Motor neuron (in vitro differentiated cells): Measurements from ENCODE around the gene ZNF816. TPM values are rescaled to one million over a fixed set of nuclear protein-coding genes. Genes with fewer than 3 reads are reported as not detected.
"Not testable (repeated sequence)": the region's sequence is repeated elsewhere in the genome, so short reads cannot be mapped to it uniquely, and the experiment has no call there.

Source experiments
- ATAC-seq, 8 experiments: fragments of 200-7000 bp; cut with Tn5 transposase; replicated peaks in 6 of 8; 2 replicates each; pipeline ENCODE4 v1.8.0; 2021; ENCODE audit warnings: mild to moderate bottlenecking in 8 of 8, moderate library complexity in 8 of 8
- H3K27ac ChIP-seq, 2 donors: fragments of 250-450 bp; sonication (Bioruptor Pico); 2 replicates each; pipeline ENCODE4 v1.9.0; 2021; ENCODE audit warnings: antibody characterized with exemption in 2 of 2, mild to moderate bottlenecking in 2 of 2, moderate library complexity in 1 of 2
- H3K4me1 ChIP-seq, 2 donors: fragments of 250-450 bp; sonication (Bioruptor Pico); replicated peaks in 1 of 2; 2 replicates each; pipeline ENCODE4 v1.6.1; 2021; ENCODE audit warnings: antibody characterized with exemption in 2 of 2, mild to moderate bottlenecking in 2 of 2, moderate library complexity in 1 of 2
- H3K4me3 ChIP-seq, 5 donors: fragments of 250-450 bp; sonication (Bioruptor Pico); 2 replicates each; pipeline ENCODE4 v1.9.0; 2021; ENCODE audit warnings: antibody characterized with exemption in 5 of 5, mild to moderate bottlenecking in 5 of 5, moderate library complexity in 4 of 5
- WGBS, 10 experiments: fragments of 450-650 bp; shearing (Covaris generic); methylation state at CpG; one replicate each; pipeline ENCODE4 v1.0.0; 2022; 5-methylcytosine and 5-hydroxymethylcytosine counted together
- in situ Hi-C, 9 experiments: fragments of 400-800 bp; cut with MboI; loops; one replicate each; pipeline ENCODE4 v1.15.0; 2021; ENCODE audit warnings: low sequenced_read_pairs in 9 of 9, low pct_unique_long_range_greater_than_20kb in 2 of 9; ENCODE audit not compliant: unreplicated experiment in 9 of 9
- total RNA-seq, 8 experiments: library from RNA; unstranded; fragments of 300-600 nt; gene quantifications; 2 replicates each; pipeline versions ENCODE4 v1.2.3 to v1.2.4, GENCODE V29; 2022

ZNF816 gene
- total RNA-seq, 8 experiments from 2014 or later, result 1.9 to 15.3 (median 8.9) TPM

DNA sequence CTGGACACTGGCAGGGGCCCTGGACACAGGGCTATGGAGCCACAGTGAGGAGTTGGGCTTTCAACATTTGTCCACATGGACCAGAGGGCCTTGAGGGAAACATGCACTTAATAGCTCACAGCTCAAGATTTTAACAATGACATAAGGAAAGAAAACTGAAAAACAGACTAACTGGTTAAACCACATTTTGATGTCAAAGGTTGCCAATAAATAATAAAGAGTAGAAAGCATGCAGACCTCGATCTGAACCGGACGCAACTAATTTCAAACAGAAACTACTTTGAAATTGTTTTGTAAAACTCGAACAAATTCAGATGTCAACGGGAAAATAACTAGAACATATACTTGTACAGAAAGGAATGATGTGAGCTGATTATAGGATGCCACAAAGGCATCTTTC, 23.9 kb downstream of the ZNF816 start:
- WGBS, 10 experiments, result 9 to 100% (median 75%) methylated on average over 2 to 5 of the region's 5 CpGs
- ATAC-seq, result no peak

DNA sequence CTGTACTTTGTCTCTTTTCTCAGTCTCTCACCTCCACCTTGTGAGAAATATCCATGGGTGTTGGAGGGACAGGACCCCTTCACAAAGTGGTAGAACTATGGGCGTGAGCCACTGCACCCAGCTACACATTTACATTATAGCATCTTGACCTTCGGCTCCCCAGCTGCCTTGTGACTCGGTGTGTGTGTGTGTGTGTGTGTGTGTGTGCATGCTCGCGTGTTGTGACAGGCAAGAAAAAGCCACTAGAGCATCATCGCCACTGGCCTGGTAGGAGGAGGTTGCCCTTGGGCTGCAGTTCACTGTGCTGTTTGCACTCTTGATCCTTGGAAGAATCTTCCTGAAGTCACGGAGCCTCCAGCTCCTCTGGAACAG, 25.7 kb downstream of the ZNF816 start:
- in situ Hi-C loops, result no loop called here
- no peak for ATAC-seq
- H3K4me1 ChIP-seq, result no peaks in the 10 kb centered on the region
- no peak overlapping the region for H3K4me3 ChIP-seq
- 90 to 100% (median 100%) methylated on average over 1 to 5 of the region's 7 CpGs; no CpG with 5 or more reads in 4 of the 10 experiments for WGBS, 10 experiments
- H3K27ac ChIP-seq, result no peak overlapping the region

More for the DNA sequence above, 23.9 kb downstream of the ZNF816 start:
- Histone ChIP-seq H3K4me3 (no peak overlapping the region), H3K4me1 (no peaks in the 10 kb centered on the region), H3K27ac (no peak overlapping the region)
- in situ Hi-C loops, result no loop called here

DNA sequence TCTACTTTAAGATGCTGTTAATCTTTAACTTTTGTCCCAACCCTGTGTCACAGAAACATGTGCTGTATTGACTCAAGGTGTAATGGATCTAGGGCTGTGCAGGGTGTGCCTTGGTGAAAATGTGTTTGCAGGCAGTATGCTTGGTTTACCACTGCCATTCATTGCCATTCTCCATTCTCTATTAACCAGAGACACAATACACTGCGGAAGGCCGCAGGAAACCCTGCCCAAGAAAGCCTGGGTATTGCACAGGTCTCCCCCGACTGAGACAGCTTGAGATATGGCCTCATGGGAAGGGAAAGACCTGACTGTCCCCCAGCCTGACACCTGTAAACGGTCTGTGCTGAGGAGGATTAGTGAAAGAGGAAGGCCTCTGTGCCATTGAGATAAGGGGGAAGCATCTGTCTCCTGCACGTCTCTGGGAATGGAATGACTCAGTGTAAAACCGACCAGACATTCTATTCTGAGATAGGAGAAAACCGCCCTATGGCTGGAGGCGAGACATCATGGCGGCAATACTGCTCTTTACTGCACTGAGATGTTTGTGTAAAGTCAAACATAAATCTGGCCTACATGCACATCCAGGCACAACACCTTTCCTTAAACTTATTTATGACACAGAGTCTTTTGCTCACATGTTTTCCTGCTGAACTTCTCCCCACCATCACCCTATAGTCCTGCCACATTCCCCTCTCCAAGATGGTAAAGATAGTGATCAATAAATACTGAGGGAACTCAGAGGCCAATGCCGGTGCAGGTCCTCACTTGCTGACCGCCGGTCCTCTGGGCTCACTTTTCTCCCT, 26.3 kb downstream of the ZNF816 start:
- no peak overlapping the region for H3K27ac ChIP-seq
- in situ Hi-C loops, result no loop called here
- no peak for ATAC-seq
- 30 to 100% (median 80%) methylated on average over 1 to 6 of the region's 12 CpGs; no CpG with 5 or more reads in 1 of the 10 experiments for WGBS, 10 experiments
- H3K4me1 ChIP-seq, result no peaks in the 10 kb centered on the region
- no peak overlapping the region for H3K4me3 ChIP-seq

DNA sequence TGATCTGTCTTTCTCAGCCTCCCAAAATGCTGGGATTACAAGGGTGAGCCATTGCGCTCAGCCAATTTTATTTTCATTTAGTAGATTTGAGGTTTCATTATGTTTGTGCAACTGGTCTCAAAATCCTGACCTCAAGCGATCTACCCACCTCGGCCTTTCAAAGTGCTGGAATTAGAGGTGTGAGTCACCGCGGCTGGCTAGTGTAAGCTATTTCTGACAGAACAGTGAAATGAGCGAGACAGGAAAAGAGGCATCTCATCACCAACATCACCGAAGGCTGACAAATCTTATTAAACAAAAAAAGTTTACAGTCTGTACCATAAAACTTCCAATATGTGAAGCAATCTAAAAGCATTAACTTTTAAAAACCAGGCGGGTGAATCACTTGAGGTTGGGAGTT, 27.2 kb downstream of the ZNF816 start:
- WGBS, 10 experiments, result 92 to 100% (median 94%) methylated on average over 1 to 8 of the region's 8 CpGs; no CpG with 5 or more reads in 5 of the 10 experiments
- in situ Hi-C loops, result no loop called here

DNA sequence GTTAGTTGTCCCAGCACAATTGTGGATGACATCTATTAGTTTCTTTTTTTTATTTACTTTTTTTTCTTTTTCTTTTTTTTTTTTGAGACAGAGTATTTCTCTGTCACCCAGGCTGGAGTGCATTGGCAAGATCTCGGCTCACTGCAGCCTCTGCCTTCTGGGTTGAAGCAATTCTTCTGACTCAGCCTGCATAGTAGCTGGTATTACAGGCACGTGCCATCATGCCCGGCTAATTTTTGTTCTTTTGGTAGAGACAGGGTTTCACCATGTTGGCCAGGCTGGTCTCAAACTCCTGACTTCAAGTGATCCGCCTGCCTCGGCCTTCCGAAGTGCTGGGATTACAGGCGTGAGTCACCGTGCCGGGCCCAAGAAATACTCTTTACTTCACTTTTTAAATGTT, 38.0 kb downstream of the ZNF816 start:
- H3K4me1 ChIP-seq, H3K4me3 ChIP-seq, H3K27ac ChIP-seq, in situ Hi-C loops, ATAC-seq: not testable (repeated sequence)
- 78 to 100% (median 86%) methylated on average over 1 to 9 of the region's 9 CpGs for WGBS, 10 experiments

More for the DNA sequence above, 27.2 kb downstream of the ZNF816 start:
- H3K4me3 ChIP-seq, result no peak overlapping the region
- H3K27ac ChIP-seq, result no peak overlapping the region
- no peaks in the 10 kb centered on the region for H3K4me1 ChIP-seq
- no peak for ATAC-seq

DNA sequence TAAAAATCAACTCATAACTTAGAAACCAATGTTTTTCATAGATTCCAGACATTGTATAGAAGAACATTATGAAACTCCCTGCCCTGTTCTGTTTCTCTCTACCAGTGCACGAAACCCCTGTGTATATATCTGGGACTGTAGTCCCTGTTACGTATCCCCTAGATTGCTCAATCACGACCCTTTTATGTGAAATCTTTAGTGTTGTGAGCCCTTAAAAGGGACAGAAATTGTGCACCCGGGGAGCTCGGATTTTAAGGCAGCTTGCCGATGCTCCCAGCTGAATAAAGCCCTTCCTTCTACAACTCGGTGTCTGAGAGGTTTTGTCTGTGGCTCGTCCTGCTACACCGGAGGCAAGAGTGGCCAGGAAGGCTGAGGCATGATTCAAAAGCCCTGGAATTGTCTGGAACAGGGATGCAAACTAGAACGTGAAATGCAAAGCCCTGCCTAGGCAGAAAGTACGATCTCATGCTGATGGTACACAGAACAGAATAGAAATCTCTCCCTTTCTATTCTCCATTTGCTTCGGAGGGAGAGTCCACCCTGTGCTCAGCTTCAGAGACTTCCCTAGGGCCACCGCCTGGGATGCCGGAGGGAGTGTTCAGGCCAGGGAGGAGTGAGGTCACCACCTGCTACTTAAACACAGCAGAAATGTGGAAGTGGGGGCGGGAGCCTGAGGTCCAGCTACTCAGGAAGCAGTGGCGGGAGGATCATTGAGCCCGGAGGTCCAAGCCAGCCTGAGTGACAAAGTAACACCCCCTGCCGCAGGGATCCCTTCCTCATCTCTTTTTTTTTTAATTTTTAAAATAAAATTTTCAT, 38.7 kb downstream of the ZNF816 start:
- Histone ChIP-seq H3K4me3 (peak overlapping the region; percentile 48 to 63 (median 51)), H3K4me1 (peaks cover 0 to 7% of the 10 kb centered on the region in 2 donors), H3K27ac (no peak overlapping the region)
- peak in 7 of 8 experiments; percentile 15 to 61 (median 41) for ATAC-seq
- WGBS, 10 experiments, result 10 to 69% (median 53%) methylated on average over 3 to 14 of the region's 18 CpGs; no CpG with 5 or more reads in 1 of the 10 experiments
- in situ Hi-C loops, result no loop called here

DNA sequence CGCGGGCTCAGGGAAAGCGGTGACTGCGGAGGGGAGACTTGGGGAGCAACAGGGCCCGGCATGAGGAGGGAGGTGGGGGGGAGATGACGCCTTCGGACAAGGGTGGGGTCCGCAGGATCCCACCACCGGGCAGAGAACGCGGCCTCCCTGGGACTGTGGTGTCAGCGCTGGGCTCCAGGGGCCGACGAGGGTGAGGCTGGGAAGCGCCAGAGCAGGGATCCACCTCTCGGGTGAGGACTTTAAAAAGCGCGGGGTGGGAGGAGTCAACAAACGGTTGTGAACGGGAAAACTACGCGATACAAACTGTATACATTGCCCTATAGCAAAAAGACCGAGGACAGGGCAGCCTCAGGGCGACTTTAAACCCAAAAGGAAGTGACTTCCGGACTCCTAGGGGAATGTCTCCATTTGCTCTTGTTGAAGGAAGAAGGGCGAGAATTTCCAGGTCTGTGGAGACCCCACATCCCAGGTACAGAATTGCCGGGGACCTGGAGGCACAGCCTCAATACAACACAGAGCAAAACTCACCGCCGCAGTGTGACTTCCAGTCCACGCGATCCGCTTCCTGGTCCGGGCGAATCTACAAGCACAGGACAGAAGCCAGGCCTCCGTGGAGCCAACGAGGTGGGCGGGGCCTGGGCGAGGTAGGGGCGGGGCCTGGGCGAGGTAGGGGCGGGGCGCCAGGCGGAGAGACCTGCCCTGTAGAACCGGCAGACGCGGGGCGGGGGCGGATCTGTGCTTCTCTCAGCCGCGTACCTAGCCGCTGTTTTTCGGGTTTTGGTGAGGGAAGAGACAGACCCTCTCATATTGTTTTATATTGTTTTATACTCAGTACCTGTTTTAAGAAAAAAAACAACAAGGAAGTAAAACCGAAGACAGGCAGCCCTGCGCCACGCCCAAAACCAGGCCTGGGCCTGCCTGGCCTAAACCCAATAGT, 39.6 kb downstream of the ZNF816 start, which contains the start of gene ZNF888:
TSS of gene ZNF888 (minus strand) at position 588 of the 937 bp plus-strand sequence. CDS start 5,555 bp downstream, outside the sequence.
- in situ Hi-C loops, result no loop called here
- peaks cover 0 to 7% of the 10 kb centered on the region in 2 donors for H3K4me1 ChIP-seq
- 0 to 40% (median 2%) methylated on average over 2 to 15 of the region's 55 CpGs; no CpG with 5 or more reads in 3 of the 10 experiments for WGBS, 10 experiments
- peak within 1 kb of the TSS; percentile 48 to 63 (median 51) for H3K4me3 ChIP-seq
- ATAC-seq, result peak; percentile 83 to 97 (median 93)
- H3K27ac ChIP-seq, result peak within 1 kb of the TSS; percentile 52 to 67

DNA sequence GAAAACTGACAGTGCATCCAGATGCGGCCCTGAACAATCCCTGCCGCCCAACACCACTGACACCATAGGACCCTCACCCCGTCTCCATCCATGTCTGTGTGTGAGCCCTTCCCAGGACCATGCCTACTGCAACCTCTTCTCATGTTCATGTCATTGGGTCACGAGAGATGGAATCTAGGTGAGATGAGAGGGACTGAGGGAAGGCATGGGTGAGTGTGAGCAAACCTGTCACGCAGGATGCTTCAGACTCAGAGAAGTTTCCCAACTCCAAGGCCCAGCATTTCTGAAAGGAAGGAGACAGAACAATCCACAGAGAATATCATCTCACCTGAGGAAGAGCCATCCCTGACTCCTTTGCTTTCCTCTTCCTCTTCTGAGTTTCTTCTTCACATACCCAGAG, 45.1 kb downstream of the ZNF816 start:
- Histone ChIP-seq H3K27ac (no peak overlapping the region), H3K4me3 (no peak overlapping the region), H3K4me1 (peaks cover 0 to 3% of the 10 kb centered on the region in 2 donors)
- ATAC-seq, result no peak
- in situ Hi-C loops, result no loop called here
- 70 to 100% (median 100%) methylated on average over 2 to 3 of the region's 5 CpGs; no CpG with 5 or more reads in 4 of the 10 experiments for WGBS, 10 experiments

DNA sequence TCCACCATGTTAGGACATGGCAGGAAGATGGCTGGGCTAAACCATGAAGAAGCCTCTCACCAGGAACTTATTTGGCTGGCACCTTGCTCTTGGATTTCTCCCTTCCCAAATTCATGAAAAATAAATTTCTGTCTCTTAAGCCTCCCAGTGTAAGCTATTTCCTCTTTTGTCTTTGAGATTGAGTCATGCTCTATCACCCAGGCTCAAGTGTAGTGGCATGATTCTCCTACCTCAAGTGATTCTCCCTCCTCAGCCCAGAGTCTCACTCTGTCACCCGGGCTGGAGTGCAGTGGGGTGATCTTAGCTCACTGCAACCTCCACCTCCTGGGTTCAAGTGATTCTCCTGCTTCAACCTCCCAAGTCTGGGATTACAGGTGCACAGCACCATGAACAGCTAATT, 52.0 kb downstream of the ZNF816 start:
- Histone ChIP-seq H3K27ac (no peak overlapping the region), H3K4me3 (no peak overlapping the region), H3K4me1 (no peaks in the 10 kb centered on the region)
- in situ Hi-C loops, result no loop called here
- 88% methylated on average over 1 of the region's 1 CpG; no CpG with 5 or more reads in 9 of the 10 experiments for WGBS, 10 experiments
- ATAC-seq, result no peak

DNA sequence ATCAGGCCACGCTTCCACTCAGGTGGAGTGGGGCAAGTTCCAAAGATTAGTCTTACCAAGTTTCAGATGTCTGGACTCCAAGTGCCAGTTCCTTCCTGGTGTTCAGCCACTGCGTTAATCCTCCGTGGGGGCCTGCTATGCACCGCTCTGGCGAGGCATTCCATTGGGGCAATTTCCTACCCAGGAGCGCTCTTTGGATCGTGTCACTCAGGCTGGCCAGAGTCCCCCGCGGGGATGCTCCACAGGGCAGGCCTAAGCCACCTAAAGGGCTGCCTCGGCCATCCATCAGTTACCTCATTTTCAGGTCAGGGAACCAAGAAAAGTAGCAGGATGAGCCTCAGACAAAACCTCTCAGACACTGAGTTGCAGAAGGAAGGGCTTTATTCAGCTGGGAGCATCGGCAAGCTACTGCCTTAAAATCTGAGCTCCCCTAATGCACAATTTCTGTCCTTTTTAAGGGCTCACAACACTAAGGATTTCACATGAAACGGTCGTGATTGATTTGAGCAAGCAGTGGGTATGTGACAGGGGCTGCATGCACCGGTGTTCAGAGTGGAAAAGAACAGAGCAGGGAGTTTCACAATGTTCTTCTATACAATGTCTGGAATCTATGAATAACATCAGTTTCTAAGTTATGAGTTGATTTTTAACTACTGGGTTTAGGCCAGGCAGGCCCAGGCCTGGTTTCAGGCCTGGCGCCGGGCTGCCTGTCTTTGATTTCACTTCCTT, 58.5 kb downstream of the ZNF816 start:
- H3K27ac ChIP-seq, in situ Hi-C loops, H3K4me3 ChIP-seq, ATAC-seq, H3K4me1 ChIP-seq: not testable (repeated sequence)
- 20 to 100% (median 86%) methylated on average over 1 to 9 of the region's 16 CpGs; no CpG with 5 or more reads in 3 of the 10 experiments for WGBS, 10 experiments

DNA sequence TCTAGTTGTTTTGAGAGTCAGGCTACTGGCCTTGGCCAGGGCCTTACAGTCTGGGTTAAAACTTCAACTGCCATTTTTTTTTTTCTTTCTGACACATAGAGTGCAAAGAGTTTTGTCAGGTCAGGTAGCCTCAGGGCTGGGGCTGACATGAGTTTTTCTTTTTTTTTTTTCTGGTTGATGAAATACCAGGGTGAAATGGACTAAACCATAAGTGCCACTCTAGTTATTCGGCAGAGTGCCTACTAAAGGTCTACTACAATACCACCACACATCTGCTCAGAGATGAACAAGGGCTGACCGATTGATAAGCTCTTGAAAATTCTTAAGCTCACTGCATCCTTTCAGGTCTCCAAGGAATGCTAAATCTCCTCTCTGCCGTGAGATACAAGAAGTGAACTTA, 60.8 kb downstream of the ZNF816 start:
- in situ Hi-C loops, result no loop called here

More for the DNA sequence above, 60.8 kb downstream of the ZNF816 start:
- H3K27ac ChIP-seq, result no peak overlapping the region
- no peak for ATAC-seq
- H3K4me1 ChIP-seq, result peaks cover 6 to 11% of the 10 kb centered on the region in 2 donors
- no peak overlapping the region for H3K4me3 ChIP-seq
- 20 to 100% (median 93%) methylated on average over 1 to 2 of the region's 3 CpGs; no CpG with 5 or more reads in 5 of the 10 experiments for WGBS, 10 experiments
